GM21576 (cell line): ENCODE results near the gene ST6GALNAC6.
"Not testable (repeated sequence)": the region's sequence is repeated elsewhere in the genome, so short reads cannot be mapped to it uniquely, and the experiment has no call there.

Experiments used
- ATAC-seq: cut with Tn5 transposase; IDR thresholded peaks from one replicate; pipeline ENCODE4 v1.9.1; 2021; ENCODE audit warnings: mild to moderate bottlenecking, moderate library complexity; ENCODE audit not compliant: unreplicated experiment

ST6GALNAC6 gene

GRCh38 chr9:127875306-127875966 lies 24.0 kb downstream of the ST6GALNAC6 start:
- ATAC-seq = no peak

DNA sequence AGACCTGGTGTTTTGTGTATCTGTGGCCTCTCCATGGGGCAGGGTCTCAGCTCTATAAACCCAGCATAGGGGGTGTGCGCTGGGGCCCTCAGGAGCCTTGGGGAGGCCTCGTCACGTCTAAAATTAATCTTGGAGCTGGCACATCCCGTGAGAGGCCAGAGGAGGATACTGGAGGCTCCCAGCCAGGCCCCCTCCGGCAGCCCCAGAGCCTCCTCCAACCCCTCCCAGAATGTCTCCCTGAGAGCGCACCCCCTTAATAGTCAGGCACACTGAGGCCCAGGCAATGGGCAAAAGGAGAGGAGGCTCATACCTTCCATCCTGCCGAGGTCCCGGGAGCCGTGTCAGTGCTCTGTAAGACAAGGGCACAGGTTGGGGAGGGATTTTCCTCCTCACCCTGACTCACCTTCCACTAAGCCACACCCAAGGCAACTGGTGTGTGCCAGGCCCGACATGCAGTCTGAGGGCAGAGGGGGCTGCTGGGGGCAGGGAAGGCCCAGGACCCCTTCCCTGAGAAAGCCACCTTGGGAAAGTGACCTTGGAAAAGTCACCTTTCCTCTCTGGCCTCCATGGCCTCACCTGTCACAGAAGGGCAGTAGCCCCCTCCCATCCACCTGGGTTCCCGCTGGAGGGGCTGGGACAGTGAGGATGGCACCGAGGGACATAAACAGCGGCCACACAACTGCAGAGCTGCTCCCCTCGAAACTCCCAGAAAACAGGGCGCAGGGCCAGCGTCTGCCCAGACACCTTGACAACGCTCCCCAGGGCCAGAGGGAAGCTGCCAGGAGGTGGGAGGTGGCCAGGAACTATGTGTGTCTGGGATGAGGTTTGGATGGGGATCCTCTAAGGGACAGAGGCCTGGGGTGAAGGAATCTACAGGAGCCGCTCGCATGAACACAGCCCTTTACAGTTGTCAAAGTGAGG lies 24.8 kb downstream of the ST6GALNAC6 start:
- no peak for ATAC-seq

GRCh38 chr9:127873886-127874285 lies 25.5 kb downstream of the ST6GALNAC6 start:
- no peak for ATAC-seq

- ATAC-seq = no peak
These were observed 26.1 kb downstream of the ST6GALNAC6 start for GRCh38 chr9:127873223-127873691.

- no peak for ATAC-seq
These were observed 26.8 kb downstream of the ST6GALNAC6 start for GRCh38 chr9:127872369-127873222.

- no peak for ATAC-seq
These were observed 27.9 kb downstream of the ST6GALNAC6 start for GRCh38 chr9:127871531-127871930.

GRCh38 chr9:127870887-127871286 lies 28.5 kb downstream of the ST6GALNAC6 start:
- no peak for ATAC-seq

DNA sequence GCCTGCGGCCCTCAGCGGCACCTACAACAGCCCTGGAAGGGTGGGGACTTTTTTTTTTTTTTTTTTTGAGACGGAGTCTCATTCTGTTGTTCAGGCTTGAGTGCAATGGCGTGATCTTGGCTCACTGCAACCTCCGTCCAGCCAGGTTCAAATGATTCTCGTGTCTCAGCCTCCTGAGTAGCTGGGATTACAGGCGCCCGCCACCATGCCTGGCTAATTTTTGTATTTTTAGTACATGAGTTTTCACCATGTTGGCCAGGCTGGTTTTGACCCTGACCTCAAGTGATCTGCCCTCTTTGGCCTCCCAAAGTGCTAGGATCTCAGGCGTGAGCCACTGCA lies 29.3 kb downstream of the ST6GALNAC6 start:
- not testable (repeated sequence) for ATAC-seq

DNA sequence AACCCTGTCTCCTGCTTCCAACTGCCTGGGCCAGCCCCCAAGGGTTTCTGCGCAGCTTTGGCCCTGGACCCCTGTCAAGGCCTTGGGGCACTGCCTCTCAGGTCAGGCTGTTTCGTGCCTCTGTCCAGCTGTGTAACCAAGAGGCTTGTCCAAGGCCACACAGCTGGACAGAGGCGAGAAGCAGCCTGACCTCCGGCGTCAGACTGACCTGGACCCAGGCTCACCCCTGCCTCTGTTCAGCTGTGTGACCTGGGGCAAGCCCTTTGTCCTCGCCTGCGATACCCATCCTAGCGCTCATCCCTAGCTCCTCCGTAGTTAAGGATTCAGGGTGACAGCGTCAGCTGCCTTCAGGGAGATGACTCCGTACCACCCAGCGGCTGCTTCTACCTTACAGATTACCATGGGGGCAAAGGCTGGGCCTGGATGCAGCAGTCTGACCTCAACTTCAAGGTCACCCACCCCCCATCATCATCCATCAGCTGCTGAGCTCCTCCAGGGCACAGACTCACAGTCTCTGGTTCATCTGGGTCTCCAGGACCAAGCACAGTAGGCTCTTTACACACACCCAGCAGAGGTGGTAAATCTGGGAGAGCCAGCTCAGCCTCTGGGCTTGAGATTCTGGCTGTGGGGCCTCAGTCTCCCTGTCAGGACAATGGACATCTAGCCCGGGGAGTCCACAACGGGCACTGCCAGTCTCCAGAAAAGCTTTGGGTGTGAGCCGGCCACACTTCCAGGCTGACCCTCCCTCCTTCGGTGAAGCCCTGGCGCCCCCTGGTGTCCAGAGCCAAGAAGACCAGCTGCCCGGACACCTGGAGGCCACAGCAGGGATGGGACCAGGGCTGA lies 29.9 kb downstream of the ST6GALNAC6 start:
- peak; percentile 55 for ATAC-seq

DNA sequence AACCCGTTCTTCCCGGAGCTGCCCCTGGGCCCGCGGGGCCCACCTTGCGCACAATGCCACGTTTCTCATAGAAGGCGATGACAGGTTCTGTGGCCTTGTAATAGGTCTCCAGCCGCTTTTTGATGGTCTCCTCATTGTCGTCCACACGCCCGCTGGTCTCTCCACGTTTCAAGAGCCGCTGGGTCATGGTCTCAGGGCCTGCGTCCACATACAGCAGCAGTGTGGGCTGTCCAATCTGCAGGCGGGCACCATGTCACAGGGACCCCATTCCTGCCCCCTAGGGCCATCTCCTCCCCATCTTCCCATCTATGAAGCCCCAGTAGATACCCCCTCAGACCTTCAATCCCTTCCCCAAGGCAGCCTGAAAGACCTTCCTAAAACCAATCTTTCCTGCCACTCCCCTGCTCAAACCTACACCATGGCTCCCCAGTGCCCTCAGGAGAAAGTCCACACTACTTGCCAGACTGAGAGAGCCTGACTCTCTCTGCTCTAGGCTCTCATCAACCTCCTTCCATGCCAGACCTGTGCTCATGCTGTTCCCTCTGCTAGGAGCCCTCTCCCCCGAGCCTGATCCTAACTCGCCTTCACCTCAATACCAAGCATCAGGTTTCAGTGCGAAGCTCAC lies 31.0 kb downstream of the ST6GALNAC6 start:
- ATAC-seq = no peak

DNA sequence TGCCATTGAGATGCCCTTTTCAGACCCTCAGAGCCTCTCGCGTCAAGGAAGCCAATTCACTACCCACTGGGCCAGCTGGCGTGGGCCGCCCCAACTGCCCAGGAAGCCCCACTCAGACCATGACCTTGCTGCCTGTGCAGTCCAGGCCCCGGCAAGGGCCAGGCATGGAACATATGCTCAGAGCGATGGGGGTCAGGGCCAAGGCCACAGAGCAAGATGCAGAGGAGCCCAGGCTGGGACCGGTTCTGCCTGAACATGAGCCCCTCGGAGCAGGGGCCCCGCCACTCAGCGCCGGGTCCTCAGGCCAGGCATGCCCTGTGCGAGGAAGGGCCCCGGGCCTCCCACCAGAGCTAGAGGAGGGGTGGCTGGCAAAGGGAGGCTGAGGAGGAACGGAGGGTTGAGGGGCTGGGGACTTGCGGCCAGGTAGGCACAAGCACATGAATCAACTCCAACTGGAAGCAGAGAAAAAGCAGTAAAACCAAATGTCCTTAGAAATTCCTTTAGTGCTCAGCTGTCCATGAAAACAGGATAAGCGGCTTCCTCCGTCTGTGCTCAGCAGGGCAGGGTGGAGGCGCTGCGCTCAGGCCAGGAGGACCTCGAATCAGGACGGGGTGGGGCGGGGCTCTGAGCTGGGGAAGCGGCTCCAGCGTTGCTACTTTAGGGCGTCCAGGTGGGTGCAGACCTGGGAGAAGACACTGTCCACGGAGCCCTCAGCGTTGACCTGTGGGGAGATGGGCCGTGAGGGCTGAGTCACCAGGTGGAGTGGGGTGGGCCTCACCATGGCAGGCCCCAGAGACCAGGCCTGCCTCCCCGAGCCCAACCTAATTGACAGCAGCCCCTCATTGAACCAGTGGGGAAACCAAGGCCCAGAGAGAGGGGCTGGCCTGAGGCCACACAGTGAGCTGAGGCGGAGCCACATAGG lies 31.8 kb downstream of the ST6GALNAC6 start:
- no peak for ATAC-seq

GRCh38 chr9:127866535-127866934 lies 32.9 kb downstream of the ST6GALNAC6 start:
- no peak for ATAC-seq

DNA sequence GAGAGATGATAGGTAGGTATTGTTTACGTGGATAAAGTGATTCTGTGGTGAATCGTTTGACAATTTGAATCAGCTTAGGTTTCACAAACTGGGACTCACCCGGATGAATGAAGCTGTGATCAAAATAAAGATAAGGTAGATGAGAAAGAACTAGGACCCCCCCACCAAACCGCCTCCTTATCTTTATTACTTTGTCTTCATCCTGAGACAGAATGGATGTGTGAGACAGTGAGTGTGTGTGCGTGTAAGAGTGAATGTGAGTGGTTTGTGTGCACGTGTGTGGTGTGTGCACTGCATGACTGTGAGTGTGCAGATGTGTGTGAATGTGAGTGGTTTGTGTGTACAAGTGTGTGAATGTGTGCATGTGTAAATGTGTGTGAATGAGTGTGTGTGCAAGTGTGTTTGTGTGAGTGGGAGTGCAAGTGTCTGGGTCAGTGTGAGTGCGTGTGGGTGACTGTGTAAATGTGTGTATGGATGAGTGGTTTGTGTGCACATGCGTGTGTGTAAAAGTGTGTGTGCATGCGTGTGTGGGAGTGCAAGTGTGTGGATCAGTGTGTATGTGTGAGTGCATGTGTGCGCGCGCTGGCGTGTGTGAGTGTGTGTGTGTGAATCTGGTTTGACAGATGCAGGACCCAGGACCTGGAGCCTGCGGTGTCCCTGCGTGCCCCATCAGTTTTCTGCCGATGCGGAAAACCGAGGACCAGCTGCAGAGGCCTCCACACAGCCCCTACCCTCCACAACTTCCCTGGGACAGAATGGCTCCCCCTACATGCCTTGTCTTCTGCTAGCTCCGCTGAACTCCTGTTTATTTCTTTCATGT lies 33.5 kb downstream of the ST6GALNAC6 start:
- no peak for ATAC-seq

GRCh38 chr9:127863191-127863621 lies 36.2 kb downstream of the ST6GALNAC6 start:
- no peak for ATAC-seq

- ATAC-seq = no peak
These were observed 37.1 kb downstream of the ST6GALNAC6 start for GRCh38 chr9:127862075-127863011.

- no peak for ATAC-seq
These were observed 38.6 kb downstream of the ST6GALNAC6 start for GRCh38 chr9:127860779-127861178.

DNA sequence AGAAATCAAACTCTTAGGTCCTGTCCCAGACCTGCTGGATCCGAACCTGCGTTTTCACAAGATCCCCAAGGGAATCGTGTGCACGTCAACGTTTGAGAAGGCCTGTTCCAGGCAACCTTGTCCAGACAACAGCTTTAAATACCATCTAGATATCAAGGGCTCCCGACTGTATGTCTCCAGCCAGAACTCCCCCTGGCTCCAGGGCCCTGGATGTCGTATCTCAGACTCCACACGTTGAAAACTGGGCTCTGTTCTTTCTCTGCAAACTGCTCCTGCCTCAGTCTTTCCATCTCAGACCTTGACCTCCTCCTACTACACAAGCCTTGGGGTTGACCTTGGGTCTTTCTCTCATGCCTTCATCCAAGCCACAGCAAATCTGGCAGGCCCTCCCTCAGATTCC lies 39.1 kb downstream of the ST6GALNAC6 start:
- ATAC-seq = no peak
